ENCODE data around the gene MYO7B. TPM values are rescaled to one million over a fixed set of nuclear protein-coding genes. Genes with fewer than 3 reads are reported as not detected.

Gene MYO7B
- total and polyA plus RNA-seq, 2 experiments from 2014 or later, result 17.6 to 20.1 TPM

GRCh38 chr2:127577503-127577902 is 42.0 kb downstream of the MYO7B start:
- H3K4me3 ChIP-seq, result no peak overlapping the region
- H3K9me3 ChIP-seq (ENCODE audit: low read depth), result no peaks in the 10 kb centered on the region
- peaks cover 3% of the 10 kb centered on the region for H3K4me1 ChIP-seq (ENCODE audit: insufficient read depth)
- no peak overlapping the region for H3K27ac ChIP-seq
- no peaks in the 10 kb centered on the region for H3K27me3 ChIP-seq
- no peak overlapping the region for H2AFZ ChIP-seq
- H3K79me2 ChIP-seq, result no peaks in the 10 kb centered on the region
- WGBS (ENCODE audit: low lambda C conversion rate, missing lambda C conversion rate), result 90% methylated on average over 12 of the region's 12 CpGs
- no peak for DNase-seq (ENCODE audit: low spot score)
- H4K20me1 ChIP-seq (ENCODE audit: insufficient read depth, poor library complexity, severe bottlenecking), result no peaks in the 10 kb centered on the region
- H3K9me2 ChIP-seq (replicated peaks; ENCODE audit: insufficient read depth), result no peaks in the 10 kb centered on the region
- H3K36me3 ChIP-seq (replicated peaks; ENCODE audit: insufficient read depth, low read depth), result no peaks in the 10 kb centered on the region
- TF ChIP-seq EZH2 (IDR thresholded peaks at IDR 0.05; ENCODE audit: borderline replicate concordance) (no peak), EZH2phosphoT487 (IDR thresholded peaks at IDR 0.05; ENCODE audit: low read depth, severe bottlenecking, unreplicated experiment) (no peak)
- TF ChIP-seq, protein P1, sequence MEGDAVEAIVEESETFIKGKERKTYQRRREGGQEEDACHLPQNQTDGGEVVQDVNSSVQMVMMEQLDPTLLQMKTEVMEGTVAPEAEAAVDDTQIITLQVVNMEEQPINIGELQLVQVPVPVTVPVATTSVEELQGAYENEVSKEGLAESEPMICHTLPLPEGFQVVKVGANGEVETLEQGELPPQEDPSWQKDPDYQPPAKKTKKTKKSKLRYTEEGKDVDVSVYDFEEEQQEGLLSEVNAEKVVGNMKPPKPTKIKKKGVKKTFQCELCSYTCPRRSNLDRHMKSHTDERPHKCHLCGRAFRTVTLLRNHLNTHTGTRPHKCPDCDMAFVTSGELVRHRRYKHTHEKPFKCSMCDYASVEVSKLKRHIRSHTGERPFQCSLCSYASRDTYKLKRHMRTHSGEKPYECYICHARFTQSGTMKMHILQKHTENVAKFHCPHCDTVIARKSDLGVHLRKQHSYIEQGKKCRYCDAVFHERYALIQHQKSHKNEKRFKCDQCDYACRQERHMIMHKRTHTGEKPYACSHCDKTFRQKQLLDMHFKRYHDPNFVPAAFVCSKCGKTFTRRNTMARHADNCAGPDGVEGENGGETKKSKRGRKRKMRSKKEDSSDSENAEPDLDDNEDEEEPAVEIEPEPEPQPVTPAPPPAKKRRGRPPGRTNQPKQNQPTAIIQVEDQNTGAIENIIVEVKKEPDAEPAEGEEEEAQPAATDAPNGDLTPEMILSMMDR (IDR thresholded peaks at IDR 0.05; ENCODE audit: poor library complexity), result no peak
- H3K4me2 ChIP-seq, result no peak overlapping the region

- no peaks in the 10 kb centered on the region for H3K9me3 ChIP-seq (ENCODE audit: low read depth)
- no peaks in the 10 kb centered on the region for H3K9me2 ChIP-seq (replicated peaks; ENCODE audit: insufficient read depth)
- TF ChIP-seq EZH2 (IDR thresholded peaks at IDR 0.05; ENCODE audit: borderline replicate concordance) (no peak), EZH2phosphoT487 (IDR thresholded peaks at IDR 0.05; ENCODE audit: low read depth, severe bottlenecking, unreplicated experiment) (no peak)
- TF ChIP-seq, protein P1 (IDR thresholded peaks at IDR 0.05; ENCODE audit: poor library complexity), result no peak
- no peaks in the 10 kb centered on the region for H3K27me3 ChIP-seq
- WGBS (ENCODE audit: low lambda C conversion rate, missing lambda C conversion rate), result 96% methylated on average over 11 of the region's 11 CpGs
- DNase-seq (ENCODE audit: low spot score), result no peak
- no peak overlapping the region for H2AFZ ChIP-seq
- no peak overlapping the region for H3K4me3 ChIP-seq
- H3K79me2 ChIP-seq, result no peaks in the 10 kb centered on the region
- H4K20me1 ChIP-seq (ENCODE audit: insufficient read depth, poor library complexity, severe bottlenecking), result no peaks in the 10 kb centered on the region
- no peak overlapping the region for H3K4me2 ChIP-seq
- H3K36me3 ChIP-seq (replicated peaks; ENCODE audit: insufficient read depth, low read depth), result no peaks in the 10 kb centered on the region
- no peak overlapping the region for H3K27ac ChIP-seq
- H3K4me1 ChIP-seq (ENCODE audit: insufficient read depth), result peaks cover 3% of the 10 kb centered on the region
These were observed 42.5 kb downstream of the MYO7B start for GRCh38 chr2:127577973-127578372.

- Histone ChIP-seq H3K9me3 (ENCODE audit: low read depth) (no peaks in the 10 kb centered on the region), H4K20me1 (ENCODE audit: insufficient read depth, poor library complexity, severe bottlenecking) (no peaks in the 10 kb centered on the region), H3K27me3 (no peaks in the 10 kb centered on the region), H3K36me3 (replicated peaks; ENCODE audit: insufficient read depth, low read depth) (no peaks in the 10 kb centered on the region), H3K4me2 (no peak overlapping the region), H3K9me2 (replicated peaks; ENCODE audit: insufficient read depth) (no peaks in the 10 kb centered on the region), H3K79me2 (no peaks in the 10 kb centered on the region), H3K27ac (no peak overlapping the region), H2AFZ (no peak overlapping the region), H3K4me1 (ENCODE audit: insufficient read depth) (peaks cover 3% of the 10 kb centered on the region), H3K4me3 (no peak overlapping the region)
- TF ChIP-seq, protein P1 (IDR thresholded peaks at IDR 0.05; ENCODE audit: poor library complexity), result no peak
- TF ChIP-seq EZH2phosphoT487 (IDR thresholded peaks at IDR 0.05; ENCODE audit: low read depth, severe bottlenecking, unreplicated experiment) (no peak), EZH2 (IDR thresholded peaks at IDR 0.05; ENCODE audit: borderline replicate concordance) (no peak)
- no peak for DNase-seq (ENCODE audit: low spot score)
- 61% methylated on average over 6 of the region's 6 CpGs for whole genome bisulfite sequencing (ENCODE audit: low lambda C conversion rate, missing lambda C conversion rate)
These were observed 42.9 kb downstream of the MYO7B start for GRCh38 chr2:127578411-127578810.

DNA sequence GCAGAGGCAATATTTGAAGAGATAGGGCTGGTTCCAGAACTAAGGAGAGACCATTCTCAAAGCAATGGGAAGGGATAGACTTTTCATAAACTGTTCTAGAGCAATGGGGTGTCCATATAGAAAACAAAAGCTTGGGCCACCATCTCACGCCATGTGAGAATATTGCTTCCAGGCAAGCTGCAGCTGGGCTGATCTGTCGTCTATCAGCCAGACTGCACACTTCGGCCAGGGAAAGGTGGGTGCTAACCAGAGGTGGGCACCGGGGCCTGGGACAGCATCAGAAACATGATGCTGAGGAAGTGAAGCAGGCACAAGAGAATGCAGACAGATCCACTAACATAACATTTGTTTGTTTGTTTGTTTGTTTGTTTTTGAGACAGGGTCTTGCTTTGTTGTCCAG is 43.7 kb downstream of the MYO7B start:
- H3K27me3 ChIP-seq, result no peaks in the 10 kb centered on the region
- no peaks in the 10 kb centered on the region for H4K20me1 ChIP-seq (ENCODE audit: insufficient read depth, poor library complexity, severe bottlenecking)
- H3K4me2 ChIP-seq, result no peak overlapping the region
- H3K36me3 ChIP-seq (replicated peaks; ENCODE audit: insufficient read depth, low read depth), result no peaks in the 10 kb centered on the region
- no peak for DNase-seq (ENCODE audit: low spot score)
- WGBS (ENCODE audit: low lambda C conversion rate, missing lambda C conversion rate), result 92% methylated on average over 4 of the region's 4 CpGs
- H3K27ac ChIP-seq, result no peak overlapping the region
- no peak overlapping the region for H2AFZ ChIP-seq
- H3K79me2 ChIP-seq, result no peaks in the 10 kb centered on the region
- H3K9me3 ChIP-seq (ENCODE audit: low read depth), result no peaks in the 10 kb centered on the region
- TF ChIP-seq, protein P1 (IDR thresholded peaks at IDR 0.05; ENCODE audit: poor library complexity), result no peak
- TF ChIP-seq EZH2phosphoT487 (IDR thresholded peaks at IDR 0.05; ENCODE audit: low read depth, severe bottlenecking, unreplicated experiment) (no peak), EZH2 (IDR thresholded peaks at IDR 0.05; ENCODE audit: borderline replicate concordance) (no peak)
- peaks cover 3% of the 10 kb centered on the region for H3K4me1 ChIP-seq (ENCODE audit: insufficient read depth)
- H3K4me3 ChIP-seq, result no peak overlapping the region
- H3K9me2 ChIP-seq (replicated peaks; ENCODE audit: insufficient read depth), result no peaks in the 10 kb centered on the region

All from hepatocyte (in vitro differentiated cells).